Keratinocyte (primary cell): Measurements from ENCODE around the gene PLS3.

ENCODE experiments used
- EZH2 ChIP-seq: IDR thresholded peaks from one replicate; pipeline ENCODE4 v1.6.1; 2012; ENCODE audit warnings: inconsistent platforms, mild to moderate bottlenecking, low read length, moderate library complexity
- TF ChIP-seq, protein P1 (sequence below), 3 experiments: IDR thresholded peaks in 1 of 3; conservative IDR thresholded peaks in 1 of 3; optimal IDR thresholded peaks in 1 of 3; 2 replicates in 2 of 3; 3 replicates in 1 of 3; pipeline versions ENCODE3 to v1.5.1; 2011; ENCODE audit warnings: low read length in 3 of 3, mild to moderate bottlenecking in 3 of 3, moderate library complexity in 2 of 3, control low read depth in 1 of 3, inconsistent platforms in 1 of 3; ENCODE audit not compliant: insufficient read depth in 2 of 3; ENCODE audit errors: extremely low read depth in 1 of 3

- TF ChIP-seq EZH2: no peak
- TF ChIP-seq, protein P1, sequence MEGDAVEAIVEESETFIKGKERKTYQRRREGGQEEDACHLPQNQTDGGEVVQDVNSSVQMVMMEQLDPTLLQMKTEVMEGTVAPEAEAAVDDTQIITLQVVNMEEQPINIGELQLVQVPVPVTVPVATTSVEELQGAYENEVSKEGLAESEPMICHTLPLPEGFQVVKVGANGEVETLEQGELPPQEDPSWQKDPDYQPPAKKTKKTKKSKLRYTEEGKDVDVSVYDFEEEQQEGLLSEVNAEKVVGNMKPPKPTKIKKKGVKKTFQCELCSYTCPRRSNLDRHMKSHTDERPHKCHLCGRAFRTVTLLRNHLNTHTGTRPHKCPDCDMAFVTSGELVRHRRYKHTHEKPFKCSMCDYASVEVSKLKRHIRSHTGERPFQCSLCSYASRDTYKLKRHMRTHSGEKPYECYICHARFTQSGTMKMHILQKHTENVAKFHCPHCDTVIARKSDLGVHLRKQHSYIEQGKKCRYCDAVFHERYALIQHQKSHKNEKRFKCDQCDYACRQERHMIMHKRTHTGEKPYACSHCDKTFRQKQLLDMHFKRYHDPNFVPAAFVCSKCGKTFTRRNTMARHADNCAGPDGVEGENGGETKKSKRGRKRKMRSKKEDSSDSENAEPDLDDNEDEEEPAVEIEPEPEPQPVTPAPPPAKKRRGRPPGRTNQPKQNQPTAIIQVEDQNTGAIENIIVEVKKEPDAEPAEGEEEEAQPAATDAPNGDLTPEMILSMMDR (optimal IDR thresholded peaks at IDR 0.05 in 1 of 3, IDR thresholded peaks at IDR 0.05 in 1 of 3, conservative IDR thresholded peaks at IDR 0.05 in 1 of 3; ENCODE audit: extremely low read depth in 1 of 3, insufficient read depth in 2 of 3, low read length in 3 of 3): no peak
Measured at GRCh38 chrX:115561605-115562479, 868 bp downstream of the PLS3 start.
